Endothelial cell of umbilical vein (primary cell): ENCODE results near the gene TTLL10.

Experiments used
- CTCF ChIP-seq, 2 donors: IDR thresholded peaks; 1 replicate in 1 of 2; 2 replicates in 1 of 2; pipeline ENCODE4 v1.5.1; 2011; ENCODE audit warnings: low read length in 2 of 2, mild to moderate bottlenecking in 2 of 2, moderate library complexity in 2 of 2, control low read depth in 1 of 2, inconsistent platforms in 1 of 2, low read depth in 1 of 2; ENCODE audit not compliant: insufficient read depth in 1 of 2; ENCODE audit errors: extremely low read depth in 1 of 2
- EZH2 ChIP-seq: IDR thresholded peaks from 2 replicates; pipeline ENCODE4 v1.6.1; 2012; ENCODE audit warnings: borderline replicate concordance, low read depth, mild to moderate bottlenecking, moderate library complexity, low read length, inconsistent platforms; ENCODE audit not compliant: severe bottlenecking
- FOS ChIP-seq: IDR thresholded peaks from 2 replicates; pipeline ENCODE4 v1.6.1; 2011; ENCODE audit warnings: mild to moderate bottlenecking, low read length, moderate library complexity, borderline replicate concordance; ENCODE audit not compliant: insufficient read depth
- JUN ChIP-seq: IDR thresholded peaks from 2 replicates; pipeline ENCODE4 v1.6.1; 2011; ENCODE audit warnings: borderline replicate concordance, low read depth; ENCODE audit not compliant: insufficient read length, insufficient read depth
- MAX ChIP-seq: IDR thresholded peaks from 2 replicates; pipeline ENCODE4 v1.6.1; 2011; ENCODE audit not compliant: insufficient read depth, insufficient read length

- no peak for TF ChIP-seq CTCF (IDR thresholded peaks at IDR 0.05; ENCODE audit: extremely low read depth in 1 of 2, insufficient read depth in 1 of 2, low read depth in 1 of 2, low read length in 2 of 2)
- TF ChIP-seq EZH2 = no peak
- TF ChIP-seq FOS = no peak
- TF ChIP-seq JUN = no peak
- no peak for TF ChIP-seq MAX
Measured at GRCh38 chr1:1157914-1158710, 15.6 kb upstream of the TTLL10 start.
